HG03460 (cell line): ENCODE measurements around the gene OSR1.
"Not testable (repeated sequence)": the region's sequence is repeated elsewhere in the genome, so short reads cannot be mapped to it uniquely, and the experiment has no call there.

Experiments
- ATAC-seq: cut with Tn5 transposase; IDR thresholded peaks from one replicate; pipeline ENCODE4 v1.9.1; 2021; ENCODE audit not compliant: unreplicated experiment

OSR1 gene

DNA sequence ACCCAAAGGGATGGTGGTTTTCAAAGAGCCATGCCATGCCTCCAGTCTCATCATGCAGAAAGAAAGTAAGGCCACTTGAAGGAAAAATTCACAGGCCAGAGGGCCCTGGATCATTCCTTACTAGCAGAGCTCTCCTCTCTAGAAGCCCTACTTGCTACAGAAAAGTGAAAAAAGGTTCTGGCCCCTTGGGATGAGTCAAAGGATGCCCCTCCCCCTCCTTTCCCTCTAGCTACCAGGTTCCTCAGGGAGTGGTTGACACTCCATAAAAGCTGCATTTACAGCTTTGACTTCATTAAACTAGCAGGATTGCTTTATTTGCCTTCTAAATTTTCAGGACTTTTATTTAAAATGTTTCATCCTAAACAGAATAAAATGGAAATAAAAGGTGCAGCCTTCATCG lies 21.2 kb downstream of the OSR1 start:
- no peak for ATAC-seq

- no peak for ATAC-seq
These were observed 21.6 kb downstream of the OSR1 start for GRCh38 chr2:19336781-19337180.

GRCh38 chr2:19332503-19332902 lies 25.9 kb downstream of the OSR1 start:
- ATAC-seq: no peak

DNA sequence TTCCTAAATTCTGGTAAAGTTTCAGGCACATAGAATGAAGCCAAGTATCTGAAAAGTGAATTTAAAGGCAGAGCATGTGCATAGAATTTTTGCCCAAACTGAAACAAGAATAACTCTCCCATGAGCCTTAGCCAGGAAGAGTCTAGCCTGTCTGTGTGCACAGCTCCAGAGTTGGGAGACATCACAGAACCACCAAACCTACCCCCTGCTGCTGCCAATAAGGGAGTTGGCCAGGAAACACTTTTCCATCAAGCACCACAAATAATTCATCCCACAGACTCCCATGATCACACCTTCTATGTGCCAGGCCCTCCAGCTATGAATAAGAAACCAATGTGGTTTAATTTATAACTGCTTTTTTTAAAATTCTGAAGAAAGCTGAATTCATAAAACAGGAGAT lies 27.0 kb downstream of the OSR1 start:
- ATAC-seq: no peak

GRCh38 chr2:19330436-19330835 lies 28.0 kb downstream of the OSR1 start:
- no peak for ATAC-seq

- no peak for ATAC-seq
These were observed 29.0 kb downstream of the OSR1 start for GRCh38 chr2:19329445-19329844.

DNA sequence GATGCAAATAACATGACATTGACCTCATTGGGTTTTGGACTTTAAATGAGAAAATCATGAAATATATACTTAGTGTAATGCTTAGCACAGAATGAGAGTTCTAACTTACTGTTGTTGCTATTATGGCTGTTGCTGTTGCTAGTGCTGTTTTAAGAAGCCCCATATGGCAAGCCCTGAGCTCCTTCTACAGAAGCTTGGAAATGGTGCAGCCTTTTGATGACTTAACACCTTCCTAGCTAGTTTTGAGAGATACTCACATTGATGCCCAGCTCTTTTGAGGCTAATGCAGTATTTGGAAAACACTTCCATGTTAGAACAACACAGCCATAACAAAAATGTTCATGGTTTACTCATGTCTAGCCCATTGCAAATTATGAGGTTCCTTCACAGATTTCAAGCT lies 30.9 kb downstream of the OSR1 start:
- ATAC-seq: no peak

DNA sequence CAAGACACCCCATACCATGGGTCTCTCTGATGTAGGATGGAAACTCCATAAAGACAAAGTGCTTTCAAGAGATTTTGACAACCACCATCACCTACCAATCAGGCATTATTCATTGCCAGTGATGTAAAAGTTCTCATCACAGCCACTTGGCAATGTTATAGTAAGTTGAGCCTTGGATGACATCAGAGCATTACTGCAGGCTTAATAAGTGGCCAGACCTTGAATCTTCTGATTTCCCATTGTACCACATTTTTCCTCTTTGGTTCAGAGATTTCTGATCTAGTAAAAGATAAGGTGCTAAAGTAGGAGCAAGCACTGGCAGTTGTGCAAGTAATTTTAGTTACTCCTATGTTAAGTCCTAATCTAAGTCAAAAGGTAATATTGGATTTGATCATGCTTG lies 36.5 kb downstream of the OSR1 start:
- ATAC-seq: no peak

DNA sequence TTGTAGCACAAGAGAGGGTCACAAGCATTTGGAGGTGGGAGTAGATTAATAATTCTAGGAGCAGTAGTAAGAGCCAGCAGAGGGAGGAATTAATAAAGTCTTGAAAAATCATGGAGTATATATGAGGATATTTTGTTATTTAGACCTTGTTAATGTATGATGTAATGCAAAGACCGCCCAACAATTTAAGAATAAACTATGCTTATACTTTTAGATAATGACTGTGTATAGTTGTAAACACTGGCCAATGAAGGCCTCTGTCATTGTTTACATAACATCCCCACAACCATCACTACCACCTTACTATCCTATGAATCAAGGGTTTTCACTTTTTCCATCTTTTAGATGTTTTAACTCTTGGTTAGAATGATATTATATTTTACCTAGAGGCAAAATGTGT lies 37.6 kb downstream of the OSR1 start:
- ATAC-seq: no peak

DNA sequence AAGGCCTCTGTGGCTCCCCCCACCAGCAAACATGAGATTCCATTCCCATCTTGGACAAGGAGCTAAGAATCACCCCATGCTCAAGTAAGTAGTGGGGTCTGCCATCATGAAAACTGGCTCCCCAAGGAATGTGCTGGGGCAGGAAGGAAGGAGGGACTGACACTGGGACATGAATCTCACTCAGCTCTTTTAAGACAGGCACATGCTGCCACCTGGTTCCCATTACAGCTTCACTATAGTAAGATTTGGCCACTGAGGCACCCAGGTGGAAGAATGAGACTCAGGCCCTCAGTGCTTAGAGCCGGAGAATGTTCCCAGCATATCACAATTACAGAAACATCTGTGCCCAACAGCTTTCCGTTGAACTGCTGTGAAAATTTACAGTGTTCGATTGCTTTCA lies 38.7 kb downstream of the OSR1 start:
- ATAC-seq: no peak

DNA sequence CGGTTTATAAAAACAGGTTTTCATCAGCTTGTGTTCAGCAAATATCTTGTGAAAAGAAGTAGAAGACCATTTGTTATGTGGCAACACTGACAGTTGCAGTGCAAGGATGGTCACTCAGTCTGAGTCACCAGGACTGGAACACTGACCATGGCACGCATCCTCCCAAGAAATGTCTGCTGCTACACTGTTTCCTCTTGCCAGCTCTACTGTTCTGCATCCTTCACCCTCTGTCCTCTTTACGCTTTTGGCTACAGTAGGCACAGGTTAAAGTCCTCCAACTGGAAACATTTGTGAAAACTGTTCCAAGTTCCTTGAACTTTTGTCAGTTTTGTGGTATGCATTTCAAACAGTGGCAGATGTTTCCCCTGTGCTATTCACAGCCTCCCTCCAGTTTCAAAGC lies 39.4 kb downstream of the OSR1 start:
- no peak for ATAC-seq

DNA sequence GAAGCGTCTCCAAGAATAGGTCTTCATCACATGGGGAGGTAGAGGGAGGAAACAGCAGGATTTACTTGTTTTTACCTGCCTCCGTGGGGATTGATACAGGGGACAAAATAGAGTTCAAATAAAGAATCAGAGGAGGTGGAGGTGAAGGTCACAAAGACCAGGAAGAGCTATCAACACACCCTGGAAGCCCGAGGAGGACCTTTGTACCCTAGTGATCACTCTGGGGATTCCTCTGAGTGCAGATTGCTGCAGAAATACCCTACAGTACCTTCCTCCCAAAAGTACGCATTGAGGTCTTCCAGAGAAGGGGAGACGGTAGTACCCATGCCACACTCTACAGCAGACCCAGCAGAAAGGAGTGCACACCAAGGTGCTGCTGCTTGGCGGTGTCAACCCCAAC lies 44.9 kb downstream of the OSR1 start:
- no peak for ATAC-seq

DNA sequence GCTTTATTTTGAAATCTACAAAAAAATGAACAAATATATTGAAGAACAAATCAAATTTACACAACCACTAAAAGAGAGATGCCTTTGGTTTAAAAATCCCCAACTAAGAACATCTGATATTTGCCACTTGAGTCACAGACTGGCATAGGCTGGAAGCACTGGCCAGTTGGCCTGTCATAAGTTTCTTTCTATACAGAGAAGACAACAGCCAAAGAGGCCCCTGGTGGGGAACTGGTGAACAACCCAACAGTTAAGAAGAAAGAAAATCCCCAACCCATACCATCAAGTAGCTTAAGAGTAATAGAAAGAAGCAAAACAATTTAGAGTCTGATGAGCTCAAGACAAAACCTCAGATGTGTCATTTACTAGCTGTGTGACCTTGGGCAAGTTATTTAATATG lies 45.5 kb downstream of the OSR1 start:
- peak; percentile 83 for ATAC-seq

DNA sequence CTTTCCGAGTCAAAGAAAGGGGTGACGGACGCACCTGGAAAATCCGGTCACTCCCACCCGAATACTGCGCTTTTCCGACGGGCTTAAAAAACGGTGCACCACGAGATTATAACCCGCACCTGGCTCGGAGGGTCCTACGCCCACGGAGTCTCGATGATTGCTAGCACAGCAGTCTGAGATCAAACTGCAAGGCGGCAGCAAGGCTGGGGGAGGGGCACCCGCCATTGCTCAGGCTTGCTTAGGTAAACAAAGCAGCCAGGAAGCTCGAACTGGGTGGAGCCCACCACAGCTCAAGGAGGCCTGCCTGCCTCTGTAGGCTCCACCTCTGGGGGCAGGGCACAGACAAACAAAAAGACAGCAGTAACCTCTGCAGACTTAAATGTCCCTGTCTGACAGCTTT lies 52.4 kb downstream of the OSR1 start:
- ATAC-seq: not testable (repeated sequence)

DNA sequence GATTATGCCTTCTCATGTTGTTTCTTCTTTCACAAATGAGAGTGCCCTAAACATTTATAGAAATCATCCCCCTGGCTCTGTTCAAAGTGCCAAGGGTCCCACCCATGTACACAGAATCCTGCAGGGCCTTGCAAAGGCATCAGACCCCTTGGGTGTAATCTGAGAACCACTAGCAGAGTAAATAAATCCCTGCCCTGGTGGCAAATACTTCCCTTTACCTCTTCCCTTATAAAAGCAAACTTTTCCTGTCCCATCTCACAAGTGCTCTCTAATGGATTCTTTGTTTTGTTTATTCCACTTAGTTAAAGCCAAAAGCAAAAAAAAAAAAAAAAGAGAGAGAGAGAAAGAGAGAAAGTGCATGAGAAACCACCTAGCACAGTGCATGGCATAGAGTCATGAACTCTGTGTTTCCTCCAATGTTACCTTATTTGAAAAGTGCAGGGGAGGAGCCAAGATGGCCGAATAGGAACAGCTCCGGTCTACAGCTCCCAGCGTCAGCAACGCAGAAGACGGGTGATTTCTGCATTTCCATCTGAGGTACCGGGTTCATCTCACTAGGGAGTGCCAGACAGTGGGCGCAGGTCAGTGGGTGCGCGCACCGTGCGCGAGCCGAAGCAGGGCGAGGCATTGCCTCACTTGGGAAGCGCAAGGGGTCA lies 52.9 kb downstream of the OSR1 start:
- ATAC-seq: not testable (repeated sequence)

DNA sequence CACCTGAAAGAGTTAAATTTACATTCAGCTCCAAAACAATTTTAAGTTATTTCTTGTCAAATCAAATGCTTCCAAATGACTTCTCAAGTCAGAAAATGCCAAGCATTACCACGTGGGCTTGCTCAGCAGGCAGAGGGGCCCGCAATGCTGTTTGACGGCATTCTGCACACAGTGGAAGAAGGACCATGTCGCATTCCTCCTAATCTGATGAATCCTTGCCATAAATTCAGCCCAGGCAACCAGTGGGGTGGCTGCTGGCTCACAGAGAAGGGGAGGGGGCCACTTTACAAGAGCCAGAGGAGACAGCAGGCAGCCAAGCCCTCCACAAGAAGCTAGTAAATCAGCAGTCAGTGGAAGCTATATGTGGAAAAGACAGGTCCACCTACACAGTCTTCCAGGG lies 56.7 kb downstream of the OSR1 start:
- no peak for ATAC-seq
